NCI-H2081 (cell line): ENCODE data around the gene NSUN6.

Experiments
- DNase-seq, 2 experiments: peaks; one replicate each; lab custom pipeline; 2025; lab: John Stamatoyannopoulos, UW

NSUN6 gene

DNA sequence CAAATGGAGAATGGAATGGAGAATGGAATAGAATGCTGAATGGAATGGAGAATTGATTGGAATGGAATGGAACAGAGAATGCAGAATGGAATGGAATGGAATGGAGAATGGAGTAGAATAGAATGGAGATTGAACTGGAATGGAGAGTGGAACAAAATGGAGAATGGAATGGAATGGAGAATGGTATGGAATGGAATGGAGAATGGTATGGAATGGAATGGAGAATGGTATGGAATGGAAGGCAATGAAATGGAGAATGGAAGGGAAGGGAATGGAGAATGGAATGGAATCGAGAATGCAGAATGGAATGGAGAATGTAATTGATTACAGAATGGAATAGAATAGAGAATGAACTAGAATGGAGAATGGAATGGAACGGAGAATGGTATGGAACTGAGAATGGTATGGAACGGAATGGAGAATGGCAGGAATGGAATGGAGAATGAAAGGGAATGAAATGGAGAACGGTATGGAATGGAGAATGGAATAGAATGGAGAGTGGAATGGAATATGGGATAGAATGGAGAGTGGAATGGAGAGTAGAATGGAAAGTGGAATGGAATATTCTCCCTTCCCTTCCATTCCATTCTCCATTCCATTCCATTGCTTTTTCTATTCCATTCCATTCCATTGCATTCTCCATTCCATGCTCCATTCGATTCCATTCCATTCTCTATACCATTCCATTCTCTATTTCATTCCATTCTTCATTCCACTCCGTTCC is 88.2 kb downstream of the NSUN6 start:
- no peak for DNase-seq

DNA sequence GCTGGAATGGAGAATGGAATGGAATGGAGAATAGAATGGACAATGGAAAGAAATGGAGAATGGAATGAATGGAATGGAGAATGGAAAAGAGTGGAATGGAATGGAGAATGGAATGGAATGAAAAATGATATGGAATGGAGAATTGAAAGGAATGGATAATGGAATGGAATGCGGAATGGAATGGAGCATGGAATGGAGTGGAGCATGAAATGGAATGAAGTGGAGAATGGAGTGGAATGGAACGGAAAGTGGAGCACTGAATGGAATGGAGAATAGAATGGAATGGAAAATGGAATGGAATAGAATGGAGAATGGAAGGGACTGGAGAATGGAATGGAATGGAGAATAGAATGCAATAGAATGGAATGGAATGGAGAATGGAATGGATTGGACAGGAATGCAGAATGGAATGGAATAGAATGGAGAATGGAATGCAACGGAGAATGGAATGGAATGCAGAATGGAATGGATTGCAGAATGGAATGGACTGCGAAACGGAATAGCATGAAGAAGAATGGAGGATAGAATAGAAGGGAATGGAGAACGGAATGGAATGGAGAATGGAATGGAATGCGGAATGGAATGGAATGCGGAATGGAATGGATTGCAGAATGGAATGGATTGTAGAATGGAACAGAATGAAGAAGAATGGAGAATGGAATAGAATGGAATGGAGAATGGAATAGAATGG is 89.4 kb downstream of the NSUN6 start:
- no peak for DNase-seq

DNA sequence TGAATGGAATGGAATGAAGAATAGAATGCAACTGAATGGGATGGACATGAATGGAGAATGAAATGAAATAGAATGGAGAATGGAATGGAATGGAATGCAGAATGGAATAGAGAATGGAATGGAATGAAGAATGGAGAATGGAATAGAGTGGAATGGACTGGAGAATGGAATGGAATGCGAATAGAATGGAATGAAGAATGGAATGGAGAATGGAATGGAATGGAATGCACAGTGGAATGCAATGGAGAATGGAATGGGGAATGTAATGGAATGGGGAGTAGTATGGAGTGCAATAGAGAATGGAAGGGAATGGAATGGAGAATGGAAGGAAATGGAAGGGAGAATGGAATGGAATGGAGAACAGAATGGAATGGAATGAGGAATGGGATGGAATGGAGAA is 93.4 kb downstream of the NSUN6 start:
- DNase-seq = no peak

DNA sequence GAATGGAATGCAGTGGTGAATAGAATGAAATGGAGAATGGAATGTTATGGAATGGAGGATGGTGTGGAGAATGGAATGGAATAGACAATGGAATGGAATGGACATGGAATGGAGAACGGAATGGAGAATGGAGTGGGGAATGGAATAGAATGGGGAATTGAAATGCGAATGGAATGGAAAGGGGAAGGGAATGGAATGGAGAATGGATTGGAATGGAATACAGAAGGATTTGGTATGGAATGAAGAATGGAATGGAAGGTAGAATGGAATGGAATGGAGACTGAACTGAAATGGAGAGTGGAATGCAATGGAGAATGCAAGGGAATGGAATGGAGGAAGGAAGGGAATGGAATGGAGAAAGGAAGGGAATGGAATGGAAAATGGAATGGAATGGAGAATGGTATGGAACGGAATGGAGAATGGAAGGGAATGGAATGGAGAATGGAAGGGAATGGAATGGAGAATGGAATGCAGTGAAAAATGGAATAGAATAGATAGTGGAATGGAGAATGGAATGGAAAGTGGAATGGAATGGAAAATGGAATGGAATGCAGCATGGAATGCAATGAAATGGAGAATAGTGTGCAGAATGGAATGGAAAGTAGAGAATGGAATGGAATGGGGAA is 94.8 kb downstream of the NSUN6 start:
- no peak for DNase-seq

DNA sequence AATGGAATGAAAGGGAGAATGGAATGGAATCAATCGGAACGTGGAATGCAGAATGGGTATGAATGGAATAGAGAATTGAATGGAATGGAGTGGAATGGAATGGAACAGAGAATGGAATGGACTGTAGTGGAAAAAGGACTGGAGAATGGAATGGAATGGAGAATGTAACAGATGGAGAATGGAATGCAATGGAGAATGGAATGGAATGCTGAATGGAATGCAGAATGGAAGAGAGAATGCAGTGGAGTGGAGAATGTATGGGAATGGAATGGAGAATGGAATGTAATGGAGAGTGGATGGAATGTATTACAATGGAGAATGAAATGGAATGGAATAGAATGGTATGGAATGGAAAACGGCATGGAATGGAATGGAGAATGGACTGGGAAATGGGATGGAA is 96.9 kb downstream of the NSUN6 start:
- DNase-seq = no peak

DNA sequence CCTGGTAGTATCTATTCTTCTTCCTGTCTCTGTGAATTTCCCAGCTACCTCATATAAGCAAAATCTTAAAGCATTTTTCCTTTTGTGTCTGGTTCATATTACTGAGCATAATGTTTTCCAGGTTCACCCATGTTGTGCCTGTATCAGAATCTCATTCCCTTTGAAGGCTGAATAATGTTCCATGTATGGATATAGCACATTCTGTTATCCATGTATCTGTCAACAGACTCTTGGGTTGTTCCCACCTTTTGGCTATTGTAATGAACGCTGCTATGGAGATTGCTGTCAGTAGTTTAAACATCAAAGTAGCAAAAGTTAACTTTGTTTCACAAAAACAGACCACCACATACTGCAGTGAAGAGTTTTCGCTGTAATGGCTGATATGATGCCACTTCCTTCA is 99.9 kb downstream of the NSUN6 start:
- no peak for DNase-seq

DNA sequence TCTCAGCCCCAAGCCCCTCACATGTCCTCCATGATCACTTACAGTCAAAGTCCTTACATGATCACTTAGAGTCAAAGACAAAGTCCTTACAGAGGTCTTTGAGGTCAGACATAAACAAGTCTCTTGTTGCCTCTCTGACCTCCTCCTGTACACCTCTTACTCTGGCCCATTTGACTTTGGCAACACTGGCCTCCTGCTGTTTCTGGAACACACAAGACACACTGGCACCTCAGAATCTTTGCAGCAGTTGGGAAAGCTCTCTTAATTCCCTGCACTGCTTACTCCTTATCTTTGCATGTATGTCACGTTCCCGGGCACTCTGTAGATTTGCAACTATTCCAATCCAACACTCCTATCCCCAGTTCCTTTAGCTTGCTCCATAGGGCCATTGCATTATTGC is 102.3 kb downstream of the NSUN6 start:
- no peak for DNase-seq

DNA sequence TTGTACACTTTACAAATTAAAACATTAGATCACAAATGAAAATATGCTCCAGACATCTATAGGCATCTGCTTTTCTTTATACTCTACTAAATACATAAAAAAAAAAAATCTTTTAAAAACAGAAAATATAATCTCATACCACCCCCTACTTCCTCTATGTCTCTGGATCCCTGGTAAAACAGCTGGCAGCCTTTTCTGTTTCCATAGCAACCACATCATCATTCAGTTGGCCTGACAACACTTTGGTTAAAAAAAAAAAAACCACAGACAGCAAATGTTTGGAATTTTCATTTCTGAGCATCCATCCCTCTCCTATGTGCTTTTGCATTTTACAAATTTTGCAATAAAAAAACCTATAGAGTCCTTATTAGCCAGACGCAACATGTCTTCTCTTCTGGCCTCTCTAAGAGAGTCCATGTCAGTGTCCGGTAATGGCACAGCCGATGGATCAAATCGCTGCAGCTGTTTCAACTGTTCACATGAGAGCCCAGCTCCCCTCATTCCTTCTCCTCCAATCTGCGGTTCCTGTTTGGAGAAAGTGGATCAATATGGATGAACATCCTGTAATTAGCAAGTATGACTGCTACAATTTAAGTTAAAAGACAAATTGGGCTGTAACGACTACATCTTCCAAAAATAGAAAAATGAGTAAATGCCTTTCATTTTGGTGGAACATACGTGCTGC is 105.6 kb downstream of the NSUN6 start:
- DNase-seq = no peak

DNA sequence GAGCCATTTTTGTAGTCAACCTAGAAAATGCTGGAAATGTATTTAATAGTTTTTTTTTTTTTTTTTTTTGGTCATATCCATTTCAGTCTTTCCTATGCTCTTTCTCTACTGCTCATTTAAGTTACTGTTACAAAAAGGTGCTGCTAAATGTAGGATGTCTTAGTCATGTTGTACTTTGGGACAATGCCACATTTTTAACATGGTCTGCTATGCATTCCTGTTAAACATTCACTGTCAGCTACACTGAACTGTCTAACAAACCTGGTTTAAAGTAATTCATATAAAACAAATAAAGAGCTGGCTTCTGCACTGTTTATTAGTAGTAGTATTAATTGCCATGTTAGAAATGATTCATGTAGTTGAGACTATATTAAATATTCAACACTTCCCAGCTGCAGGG is 108.6 kb downstream of the NSUN6 start:
- no peak for DNase-seq

DNA sequence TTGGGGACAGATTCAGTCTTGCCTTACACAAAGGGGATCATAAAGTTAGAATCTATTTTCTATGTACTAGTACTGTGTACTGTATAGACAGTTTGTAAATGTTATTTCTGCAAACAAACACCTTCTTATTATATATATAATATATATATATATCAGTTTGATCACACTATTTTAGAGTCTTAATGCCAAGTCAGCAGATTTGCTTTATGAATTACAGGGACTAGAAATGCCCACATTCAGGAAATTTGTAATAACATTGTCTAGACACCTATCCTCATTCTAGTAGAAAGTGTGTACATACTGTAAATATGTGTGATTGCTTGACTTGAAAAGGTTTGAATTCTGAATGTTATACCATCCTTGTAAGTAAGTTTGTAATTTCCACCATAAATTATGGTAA is 111.2 kb downstream of the NSUN6 start:
- no peak for DNase-seq

DNA sequence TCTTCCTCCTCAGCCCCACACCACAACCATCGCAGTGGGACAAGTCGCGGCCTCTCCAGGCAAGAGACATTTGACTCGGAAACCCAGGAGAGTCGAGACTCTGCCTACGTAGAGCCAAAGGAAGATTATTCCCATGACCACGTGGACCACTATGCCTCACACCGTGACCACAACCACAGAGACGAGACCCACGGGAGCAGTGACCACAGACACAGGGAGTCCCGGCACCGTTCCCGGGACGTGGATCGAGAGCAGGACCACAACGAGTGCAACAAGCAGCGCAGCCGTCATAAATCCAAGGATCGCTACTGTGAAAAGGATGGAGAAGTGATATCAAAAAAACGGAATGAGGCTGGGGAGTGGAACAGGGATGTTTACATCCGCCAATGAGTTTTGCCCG is 112.1 kb downstream of the NSUN6 start:
- DNase-seq = no peak

DNA sequence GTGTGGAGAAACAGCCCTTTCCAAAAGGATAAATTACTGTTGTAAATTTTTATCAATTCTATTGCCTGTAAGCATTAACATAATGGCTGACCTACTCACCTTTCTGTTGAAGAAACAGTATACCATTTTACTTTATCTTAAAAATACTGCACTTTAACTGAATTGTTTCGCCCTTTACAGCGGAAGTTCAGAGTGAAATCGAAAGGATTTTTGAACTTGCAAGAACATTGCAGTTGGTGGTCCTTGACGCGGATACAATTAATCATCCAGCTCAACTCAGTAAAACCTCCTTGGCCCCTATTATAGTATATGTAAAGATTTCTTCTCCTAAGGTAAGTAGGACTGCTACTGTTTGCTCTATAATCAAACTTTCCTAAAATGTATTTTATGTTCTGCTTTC is 117.5 kb downstream of the NSUN6 start:
- no peak for DNase-seq

DNA sequence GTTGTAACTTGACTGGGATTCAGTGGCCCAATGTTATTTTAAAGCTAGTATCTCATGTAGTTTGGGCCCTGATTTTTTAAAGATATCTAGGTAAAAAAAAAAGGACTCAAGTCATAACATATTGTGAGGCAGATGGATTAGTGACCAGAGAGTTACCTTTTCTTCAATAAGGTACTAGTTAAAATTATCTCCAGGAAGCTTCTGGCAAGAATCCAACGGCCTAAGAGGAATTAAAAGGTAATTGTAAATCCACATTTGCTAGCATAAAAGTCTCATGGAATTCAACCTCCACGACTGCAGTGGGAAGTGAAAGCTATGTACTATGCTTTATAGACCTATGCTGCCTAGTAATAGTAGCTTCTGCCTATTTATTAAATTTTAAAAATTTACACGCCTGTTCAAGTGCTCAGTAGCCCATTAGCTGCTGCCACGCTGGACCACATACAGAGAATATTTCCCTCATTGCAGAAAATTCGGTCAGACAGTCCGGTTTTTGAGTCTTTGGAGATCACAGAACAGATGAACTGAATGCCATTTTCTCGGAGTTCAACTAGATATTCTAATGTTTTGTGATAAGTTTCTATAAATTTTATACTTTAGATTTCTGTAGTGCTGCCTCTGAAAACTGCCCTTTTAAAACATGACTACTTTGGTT is 118.4 kb downstream of the NSUN6 start:
- DNase-seq = no peak

DNA sequence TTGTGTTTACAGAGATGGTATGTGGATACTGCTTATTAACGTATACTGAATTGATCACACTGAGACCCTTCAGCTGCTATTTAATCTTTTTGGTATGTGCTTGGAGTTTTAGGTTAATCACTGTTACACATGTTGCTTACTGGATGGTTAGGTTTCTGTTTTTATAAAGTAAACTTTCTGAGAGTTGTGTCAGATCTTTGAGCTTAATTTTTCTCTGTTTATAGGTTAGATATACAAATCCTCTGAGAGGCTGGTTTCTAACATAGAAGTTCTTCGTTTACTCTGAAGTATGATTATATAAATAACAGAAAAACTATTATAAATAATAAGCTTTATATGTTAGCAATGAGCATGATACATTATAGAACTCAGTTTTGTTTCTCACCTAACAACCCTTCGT is 123.1 kb downstream of the NSUN6 start:
- DNase-seq = no peak

DNA sequence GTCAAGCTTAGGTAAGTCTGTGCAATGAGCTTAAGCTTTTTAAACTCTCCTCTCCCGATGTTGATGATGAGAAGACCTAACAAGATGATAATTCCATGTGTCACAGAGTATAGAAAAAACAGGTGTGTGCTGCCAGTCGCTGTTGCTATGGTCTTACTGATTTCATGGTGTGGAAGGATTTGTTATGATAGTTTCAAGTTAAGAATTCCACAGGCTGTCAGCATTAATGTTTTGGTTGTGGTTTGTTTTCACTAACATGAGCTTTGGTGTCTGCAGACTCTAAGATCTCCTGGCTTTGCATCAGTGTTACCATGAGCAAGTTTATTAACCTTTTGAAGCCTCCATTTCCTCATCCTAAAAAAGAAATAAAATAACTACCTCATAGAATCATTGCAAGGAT is 123.7 kb downstream of the NSUN6 start:
- no peak for DNase-seq

DNA sequence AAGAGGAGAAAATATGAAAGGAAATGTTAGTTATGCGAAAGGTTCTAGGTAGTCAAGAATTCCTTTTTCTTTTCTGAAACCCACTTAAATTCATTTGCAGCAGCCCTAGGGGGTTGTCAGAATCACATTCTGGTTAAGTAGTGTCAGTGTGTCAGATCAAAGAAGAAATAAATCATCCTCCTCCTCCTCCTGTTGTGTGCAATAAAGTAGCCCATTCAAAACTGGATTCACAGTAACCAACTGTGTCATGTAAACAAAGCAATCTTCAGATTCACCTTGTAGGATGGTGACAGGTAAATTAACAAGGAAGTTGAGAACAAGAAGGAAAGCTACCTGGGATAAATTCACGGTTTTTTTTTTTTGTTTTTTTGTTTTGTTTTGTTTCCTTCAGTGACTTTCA is 127.5 kb downstream of the NSUN6 start:
- no peak for DNase-seq

DNA sequence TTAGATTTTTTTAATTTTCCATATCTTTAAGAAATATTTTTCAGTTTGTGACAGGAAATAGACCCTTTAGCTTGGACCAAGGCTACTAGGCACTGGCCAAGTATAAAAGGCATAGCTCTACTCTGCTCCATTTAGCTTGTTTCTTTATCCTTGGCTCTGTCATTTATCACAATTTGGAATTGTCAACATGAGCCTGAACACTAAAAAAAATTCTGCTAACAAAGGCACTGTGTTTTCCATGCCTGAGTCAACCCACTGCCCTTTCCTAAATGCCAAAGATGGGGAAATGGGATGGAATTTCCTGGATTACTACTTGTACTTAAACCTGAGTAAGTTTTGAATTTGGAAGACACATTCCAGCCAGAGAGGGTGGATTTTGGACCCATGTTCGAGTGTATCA is 128.4 kb downstream of the NSUN6 start:
- no peak for DNase-seq

DNA sequence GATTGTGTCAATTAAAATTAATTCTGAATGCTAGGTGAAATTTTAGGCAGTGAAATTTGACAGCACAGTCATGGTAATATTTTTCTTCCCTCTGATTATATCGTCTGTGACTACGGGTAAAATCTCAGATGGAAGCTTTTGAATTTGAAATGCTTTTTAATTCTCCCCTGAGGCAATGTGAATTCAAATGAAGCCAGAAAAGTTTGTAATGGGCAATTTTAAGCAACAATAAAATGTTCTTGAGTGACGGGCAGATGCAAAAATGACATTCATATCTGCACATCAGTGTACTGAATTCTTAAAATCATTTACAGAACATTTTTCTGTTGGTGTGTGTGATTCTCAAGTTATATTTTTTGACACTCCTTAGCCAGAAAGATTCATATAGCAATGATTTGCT is 134.5 kb downstream of the NSUN6 start:
- DNase-seq = no peak

DNA sequence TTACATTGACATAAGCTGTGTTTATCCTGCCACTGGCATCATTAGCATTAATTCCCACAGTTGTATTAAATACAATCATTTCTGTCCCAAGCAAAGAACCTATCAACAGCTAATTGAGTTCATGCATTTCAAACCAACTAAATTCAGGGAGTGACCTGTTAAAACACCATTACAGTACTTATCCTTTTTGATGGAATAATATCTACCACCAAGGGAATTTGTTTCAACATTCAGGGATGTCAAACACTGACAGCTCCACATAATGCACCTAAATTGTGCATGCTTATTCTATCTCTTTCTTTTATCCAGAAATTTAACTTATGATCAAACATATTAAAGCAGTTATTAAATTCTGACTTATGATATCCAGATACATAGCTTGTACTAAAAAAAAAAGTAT is 136.8 kb downstream of the NSUN6 start:
- DNase-seq = no peak

DNA sequence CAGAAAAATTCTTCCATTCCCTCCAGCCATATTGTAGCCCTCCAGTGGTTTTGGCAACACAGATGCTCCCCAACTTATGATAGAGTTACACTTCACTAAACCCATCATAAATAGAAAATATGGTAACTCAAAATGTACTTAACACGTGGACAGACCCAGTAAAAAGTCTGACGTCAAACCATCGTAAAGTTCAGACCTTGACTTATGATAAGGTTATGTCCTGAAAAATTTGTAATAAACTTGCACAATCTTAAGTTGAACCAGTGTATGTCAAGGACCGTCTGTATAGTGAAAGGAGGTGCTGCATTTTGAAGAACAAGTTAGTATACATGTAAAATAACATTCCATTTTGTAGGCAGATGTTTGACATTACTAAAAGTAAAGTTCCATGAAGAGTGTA is 142.8 kb downstream of the NSUN6 start:
- no peak for DNase-seq

DNA sequence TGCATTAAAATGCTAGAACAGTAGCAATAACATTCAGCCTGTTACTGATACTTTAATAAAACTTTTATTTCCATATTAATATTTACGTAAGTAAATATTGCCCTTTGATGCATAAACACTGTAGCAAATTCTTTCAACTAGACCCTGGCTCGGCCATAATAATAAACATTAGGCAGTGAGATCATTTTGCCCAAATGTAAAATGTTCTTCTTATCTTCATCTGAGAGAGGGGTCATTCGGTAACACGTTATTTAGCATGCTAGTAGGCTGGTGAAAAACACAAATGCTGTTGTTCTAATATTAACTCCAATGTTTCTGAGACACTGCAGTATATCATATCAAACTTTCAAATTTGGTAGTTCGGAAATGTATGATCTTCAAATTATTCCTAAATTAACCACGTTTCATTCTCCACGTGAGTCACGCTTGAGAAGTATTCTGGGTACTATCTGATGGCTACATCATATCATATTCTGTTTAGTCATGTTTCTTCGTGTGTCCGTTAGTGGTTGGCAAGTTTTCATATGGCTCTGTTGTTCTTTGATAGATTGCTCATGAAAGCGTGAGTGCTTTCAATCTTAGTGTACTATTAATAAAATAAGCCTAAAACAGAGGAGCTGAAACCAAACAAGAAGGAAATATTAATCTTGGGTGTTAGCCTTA is 145.8 kb downstream of the NSUN6 start:
- no peak for DNase-seq

DNA sequence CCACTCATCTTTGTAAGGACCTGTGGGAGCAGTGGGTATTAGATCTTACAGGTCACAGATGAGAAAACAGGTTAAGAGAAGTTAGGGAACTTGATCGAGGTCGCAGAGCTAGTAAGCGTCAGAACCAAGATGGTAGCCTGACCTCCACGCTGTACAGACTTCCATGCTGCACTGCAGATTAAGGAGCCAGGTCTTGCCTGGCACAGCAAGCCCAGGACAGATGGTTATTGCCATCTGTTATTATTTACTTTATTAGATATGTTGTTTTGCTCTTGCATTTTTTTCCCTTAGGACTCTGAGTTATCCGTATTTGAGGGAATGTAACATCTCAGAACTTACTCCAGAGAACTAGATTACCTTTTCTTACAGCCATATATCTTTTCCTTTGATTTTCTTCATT is 147.2 kb downstream of the NSUN6 start:
- DNase-seq = no peak
